HG03565 (cell line): ENCODE data around the gene MAPK14.

ENCODE experiments used
- ATAC-seq: cut with Tn5 transposase; IDR thresholded peaks from one replicate; pipeline ENCODE4 v1.9.1; 2021; ENCODE audit warnings: mild to moderate bottlenecking, moderate library complexity; ENCODE audit not compliant: unreplicated experiment

Gene MAPK14

DNA sequence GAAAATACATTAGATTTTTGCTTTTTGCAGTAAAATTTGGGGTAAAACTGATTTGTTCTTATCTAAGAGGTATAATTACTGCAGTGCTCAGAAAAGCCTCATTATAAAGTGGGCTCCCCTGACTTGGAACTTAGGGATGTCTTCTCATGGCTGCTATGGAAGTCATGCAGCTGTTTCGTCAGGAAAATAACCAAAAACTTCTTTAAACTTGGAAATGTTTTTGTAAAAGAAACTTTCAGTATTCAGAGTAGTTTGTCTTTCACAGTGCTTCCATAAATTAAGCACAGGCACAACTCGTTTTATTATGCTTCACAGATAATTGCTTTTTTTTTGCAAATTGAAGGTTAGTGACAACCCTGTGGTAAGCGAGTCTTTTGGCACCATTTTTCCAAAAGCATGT, 6.8 kb downstream of the MAPK14 start:
- no peak for ATAC-seq

DNA sequence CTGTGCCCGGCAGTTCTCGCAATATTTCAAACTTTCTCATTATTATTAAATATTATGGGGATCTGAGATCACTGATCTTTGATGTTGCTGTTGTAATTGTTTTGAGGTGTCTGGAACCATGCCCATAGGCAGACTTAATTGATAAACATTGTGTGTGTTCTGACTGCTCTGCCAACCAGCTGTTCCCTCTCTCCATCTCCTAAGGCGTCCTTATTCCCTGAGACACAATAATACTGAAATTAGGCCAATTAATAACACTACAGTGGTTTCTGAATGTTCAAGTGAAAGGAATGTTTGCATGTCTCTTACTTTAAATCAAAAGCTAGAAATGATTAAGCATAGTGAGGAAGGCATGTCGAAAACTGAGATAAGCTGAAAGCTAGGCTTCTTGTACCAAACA, 7.6 kb downstream of the MAPK14 start:
- ATAC-seq = no peak

DNA sequence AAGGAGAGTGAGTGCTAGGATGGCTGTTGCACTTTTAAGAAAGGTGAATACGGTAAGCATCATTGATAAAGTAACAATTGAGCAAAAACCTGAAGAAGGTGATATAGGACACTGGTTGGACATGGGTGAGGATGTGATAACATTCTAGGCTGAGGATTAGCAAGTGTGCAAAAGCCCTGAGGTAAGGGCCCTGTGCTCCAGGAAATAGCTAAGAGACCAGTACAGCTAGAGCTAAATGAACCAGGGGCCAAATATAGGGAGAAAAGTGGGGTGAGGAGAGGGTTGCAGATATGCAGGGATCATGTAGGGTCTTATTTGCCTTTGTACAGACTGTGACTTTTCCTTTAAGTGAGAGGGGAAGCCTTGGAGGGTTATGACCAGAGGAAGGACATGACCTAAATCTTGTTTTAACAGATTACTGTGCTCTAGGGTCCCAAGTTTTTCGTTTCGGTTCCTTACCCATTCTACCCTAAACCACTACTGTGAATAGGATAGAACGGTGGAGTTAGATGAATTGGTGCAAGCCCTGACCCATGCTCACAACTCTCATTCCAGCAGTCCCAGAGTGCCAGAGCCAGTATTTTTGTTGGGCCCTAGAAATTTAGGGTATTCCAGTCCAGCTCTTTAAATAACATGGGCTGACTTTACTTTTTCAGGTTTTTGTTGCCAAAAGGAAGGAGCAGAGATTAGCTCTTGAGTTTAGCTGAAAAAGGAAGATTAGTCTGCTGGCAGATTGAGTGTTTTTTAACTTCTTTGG, 10.7 kb downstream of the MAPK14 start:
- no peak for ATAC-seq

DNA sequence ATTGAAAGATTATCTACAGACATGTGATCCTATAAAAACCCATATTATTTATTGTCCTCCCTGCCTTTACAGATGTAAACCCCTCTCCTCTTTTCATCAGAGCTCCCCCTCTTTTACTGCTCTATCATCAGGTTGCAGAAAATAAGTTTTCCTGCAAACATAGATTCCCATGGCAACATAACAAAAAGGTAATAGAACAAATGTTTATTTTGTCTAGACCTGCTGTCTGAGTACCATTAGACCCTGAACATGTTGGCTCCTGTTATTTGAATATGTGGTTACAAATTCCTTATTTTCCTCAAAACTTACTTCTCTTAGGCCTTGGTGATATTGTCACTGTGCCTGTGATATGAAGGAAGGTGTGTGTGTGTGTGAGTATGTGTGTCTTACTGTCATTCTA, 11.5 kb downstream of the MAPK14 start:
- ATAC-seq = no peak

DNA sequence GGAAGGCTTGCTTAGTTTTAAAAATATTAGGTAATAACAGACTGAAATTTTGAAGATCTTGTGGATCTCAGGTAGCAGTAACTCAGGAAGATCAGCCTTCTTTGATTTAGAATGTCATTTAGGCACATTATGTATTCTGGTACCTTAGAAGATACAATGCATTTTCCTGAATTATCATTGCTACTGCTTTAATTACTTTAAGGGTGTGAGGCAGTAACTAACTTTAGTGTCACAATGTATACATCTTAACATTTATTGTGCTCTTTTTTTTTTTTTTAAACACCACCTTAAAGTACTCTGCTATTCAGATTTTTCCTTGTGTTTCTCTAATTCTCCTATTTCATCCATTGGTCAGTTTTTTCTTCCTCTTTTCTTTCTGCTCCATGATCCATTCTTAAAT, 13.3 kb downstream of the MAPK14 start:
- no peak for ATAC-seq

DNA sequence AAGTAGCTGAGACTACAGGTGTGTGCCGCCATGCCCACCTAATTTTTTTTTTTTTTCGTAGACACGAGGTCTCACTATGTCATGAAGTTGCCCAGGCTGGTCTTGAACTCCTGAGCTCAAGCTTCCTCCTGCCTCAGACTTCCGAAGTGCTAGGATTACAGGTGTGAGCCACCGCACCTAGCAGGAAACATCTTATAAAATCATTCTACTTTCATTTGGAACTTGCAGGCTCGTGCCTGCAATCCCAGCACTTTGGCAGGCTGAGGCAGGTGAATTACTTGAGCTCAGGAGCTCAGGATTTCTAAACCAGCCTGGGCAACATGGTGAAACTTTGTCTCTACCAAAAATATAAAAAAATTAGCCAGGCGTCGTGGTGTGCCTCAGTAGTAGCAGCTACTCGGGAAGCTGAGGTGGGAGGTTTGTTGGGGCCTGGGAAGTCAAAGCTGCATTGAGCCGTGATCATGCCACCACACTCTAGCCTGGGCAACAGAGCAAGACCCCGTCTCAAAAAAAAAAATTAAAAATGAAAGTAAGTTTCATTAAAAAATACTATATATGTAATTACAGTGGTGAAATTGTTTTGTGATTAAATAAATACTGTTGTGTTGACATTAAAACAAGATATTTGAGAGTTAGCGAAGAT, 15.1 kb downstream of the MAPK14 start:
- no peak for ATAC-seq

DNA sequence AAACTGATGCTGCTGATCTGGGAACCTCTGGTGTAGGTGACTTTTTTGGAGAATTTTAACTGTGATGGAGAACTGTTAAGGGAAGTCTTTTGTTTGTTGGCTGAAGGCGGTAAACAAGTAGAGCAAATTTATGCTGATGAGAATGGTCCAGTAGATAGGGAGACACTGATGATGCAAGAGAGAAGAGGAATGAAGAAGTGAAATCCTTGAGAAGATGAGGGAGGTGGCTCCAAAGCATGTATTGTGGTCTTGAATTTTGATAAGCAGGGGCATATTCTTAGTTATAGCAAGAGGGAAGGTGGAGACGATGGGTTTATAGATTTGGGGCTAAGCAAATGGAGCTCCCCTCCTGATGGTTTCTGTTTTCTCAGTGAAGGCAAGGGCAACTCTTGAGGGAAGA, 22.0 kb downstream of the MAPK14 start:
- no peak for ATAC-seq

DNA sequence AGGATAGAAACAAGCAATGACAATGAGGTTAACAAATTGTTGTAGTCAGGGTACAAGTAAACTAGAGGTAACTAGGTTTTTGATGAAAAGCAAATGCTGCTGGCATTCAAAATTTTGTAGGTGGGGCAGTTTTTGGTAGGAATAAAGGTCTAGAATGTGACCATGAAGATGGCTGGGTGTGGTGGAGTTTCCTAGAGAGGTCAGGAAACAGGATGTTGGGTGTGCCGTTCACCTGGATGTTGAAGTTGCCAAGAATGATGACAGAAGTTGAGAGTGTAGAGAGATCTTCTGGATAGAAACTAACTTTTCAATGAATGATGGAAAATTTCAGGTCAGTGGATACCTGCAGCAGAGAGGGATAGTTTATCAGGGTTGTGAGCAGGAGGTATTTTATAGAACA, 22.7 kb downstream of the MAPK14 start:
- ATAC-seq = no peak

DNA sequence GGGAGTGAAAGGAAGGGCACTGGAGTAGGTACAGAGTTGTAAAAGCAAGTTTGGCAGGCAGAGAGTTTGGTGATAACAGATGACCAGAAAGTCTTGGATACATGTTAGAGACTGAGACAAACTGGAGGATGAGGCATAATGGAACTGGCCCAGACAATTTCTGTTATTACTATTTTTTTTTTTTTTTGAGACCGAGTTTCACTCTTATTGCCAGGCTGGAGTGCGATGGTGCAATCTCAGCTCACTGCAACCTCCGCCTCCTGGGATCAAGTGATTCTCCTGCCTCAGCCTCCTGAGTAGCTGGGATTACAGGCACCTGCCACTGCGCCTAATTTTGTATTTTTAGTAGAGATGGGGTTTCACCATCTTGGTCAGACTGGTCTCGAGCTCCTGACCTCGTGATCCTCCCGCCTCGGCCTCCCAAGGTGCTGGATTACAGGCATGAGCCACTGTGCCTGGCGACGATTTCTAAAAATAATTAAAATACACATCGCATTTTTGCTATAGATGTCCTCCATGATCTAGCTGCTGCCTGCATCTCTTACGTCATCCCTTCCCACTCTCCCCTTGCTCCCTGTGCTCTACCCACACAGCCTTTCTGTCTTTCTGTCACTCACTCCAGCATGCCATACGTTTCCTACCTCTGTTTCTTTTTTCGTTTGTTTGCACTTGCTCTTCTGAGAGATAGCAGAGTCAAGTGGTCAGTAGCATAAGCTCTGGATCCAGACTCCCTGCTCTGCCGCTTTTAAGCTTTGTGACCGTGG, 23.5 kb downstream of the MAPK14 start:
- ATAC-seq = no peak

DNA sequence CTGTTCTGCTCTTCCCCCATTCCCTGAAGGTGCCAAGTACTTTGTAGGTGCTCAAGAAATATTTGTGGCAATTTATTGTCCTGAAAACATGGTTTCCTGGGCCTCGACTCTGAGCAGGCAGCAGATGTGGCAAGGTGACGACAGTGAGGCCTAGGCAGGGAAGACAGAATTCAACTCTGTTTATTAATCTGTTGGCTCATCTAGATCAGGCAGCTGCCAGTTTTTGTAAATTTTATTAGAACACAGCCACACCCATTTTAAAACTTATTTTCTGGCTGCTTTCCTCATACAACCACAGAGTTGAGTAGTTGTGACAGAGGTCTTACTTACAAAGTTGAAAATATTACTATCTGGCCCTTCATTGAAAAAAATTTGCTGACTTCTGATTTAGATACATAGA, 24.5 kb downstream of the MAPK14 start:
- ATAC-seq = no peak

DNA sequence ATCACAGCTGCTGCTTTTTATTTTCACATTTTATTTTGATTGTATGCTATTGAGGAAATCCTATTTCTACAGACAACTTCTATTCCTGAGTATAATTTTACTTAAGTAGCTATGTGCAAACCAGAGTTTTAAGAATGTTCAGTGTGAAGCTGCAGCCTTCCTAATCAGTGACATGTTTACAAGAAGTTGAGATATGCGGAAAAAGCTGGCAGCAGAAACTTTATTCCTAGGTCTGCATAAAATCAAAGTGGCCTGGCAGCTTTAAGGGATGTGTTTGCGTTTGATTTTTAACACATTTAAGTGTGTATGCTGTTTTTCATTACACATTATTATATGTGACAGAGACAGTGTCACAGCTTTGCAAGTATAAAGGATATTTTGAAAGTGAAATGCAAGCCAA, 26.3 kb downstream of the MAPK14 start:
- ATAC-seq = no peak

DNA sequence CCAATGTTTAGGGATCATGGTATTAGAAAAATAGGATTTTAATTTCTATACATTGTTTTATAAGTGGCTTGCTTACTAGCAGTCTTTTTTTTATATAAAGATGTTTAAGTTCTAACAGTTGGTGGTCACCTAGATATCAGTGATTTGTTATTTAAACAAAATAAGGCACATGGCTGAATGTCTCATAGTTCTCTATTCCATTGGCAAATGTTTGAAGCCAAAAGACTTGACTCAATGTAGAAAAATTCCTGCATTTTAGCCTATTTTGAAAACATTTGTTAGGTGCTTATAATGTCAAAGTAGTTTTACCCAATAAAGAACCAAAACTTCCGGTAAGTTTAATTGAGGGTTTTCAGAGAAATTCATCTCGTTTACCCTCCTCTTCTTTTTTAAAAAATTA, 26.8 kb downstream of the MAPK14 start:
- ATAC-seq = no peak

DNA sequence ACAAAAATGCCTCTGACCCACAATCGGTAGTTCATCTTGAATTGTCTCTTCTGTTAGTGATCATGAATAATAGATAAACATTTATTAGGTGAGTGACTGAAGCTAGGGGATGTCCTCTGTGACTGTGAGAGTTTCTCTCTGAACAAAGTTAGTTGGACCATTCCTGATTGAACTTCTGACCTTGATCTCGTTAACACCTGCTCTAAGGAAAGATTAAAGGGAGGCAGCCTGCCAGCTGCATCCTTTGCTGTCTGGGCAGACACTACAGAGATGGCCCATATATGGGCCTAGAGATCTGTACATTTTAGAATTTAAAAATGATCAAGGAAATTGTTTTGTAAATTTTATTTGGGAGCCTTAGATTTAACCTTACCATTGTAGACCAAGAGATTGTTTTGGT, 27.3 kb downstream of the MAPK14 start:
- ATAC-seq = no peak

DNA sequence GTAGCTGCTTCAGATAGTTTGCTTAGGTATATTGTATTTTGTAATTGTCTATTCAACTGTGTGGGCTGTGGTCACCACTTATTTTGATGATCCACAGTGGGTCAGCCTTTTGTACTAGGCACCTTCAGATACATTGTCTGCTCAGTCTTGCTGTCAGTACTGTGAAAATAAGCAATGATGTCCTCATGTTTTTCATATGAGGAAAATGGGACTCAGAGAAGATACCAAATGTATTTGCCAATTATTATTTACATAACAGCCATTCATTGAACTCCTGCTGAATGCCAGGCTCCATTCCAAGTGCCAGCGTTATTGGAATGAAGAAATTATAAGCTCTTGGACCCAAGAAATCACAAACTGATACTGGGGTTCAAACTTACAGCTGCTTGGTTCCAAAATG, 28.6 kb downstream of the MAPK14 start:
- no peak for ATAC-seq

DNA sequence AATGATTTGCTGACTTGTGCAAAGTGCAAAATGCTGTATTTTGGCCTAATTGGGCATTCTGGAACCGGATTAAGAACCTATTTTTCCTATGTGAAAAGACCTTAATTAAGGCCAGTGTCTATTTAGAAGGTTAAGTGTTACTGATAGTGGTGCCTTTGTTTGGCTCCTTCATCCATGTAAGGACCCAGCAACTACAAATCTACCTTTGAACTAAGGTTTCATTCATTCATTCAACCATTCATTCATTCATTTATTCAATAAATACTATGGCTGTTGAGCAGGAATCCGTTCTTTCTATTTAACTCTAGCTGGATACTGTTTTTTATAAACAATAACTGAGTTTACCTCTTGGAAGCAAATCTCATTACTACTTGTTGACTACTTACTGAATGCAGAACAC, 33.6 kb downstream of the MAPK14 start:
- ATAC-seq = no peak

DNA sequence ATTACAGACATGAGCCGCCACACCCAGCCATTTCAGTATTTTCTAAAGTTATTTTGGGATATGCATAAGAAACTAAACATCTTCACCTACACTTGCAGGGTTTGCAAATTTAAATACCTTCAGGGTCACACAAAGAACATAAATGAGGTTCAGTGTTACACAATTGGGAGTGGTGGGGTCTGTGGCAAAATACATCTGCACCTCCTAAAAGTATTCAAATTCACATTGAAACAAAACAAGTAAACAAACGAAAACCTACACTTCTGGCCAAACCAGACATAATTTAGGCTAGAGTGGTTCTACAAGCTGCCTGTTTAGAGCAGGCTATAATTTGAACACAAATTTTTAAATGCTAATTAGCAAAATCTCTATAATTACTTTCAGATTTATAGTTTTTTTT, 34.6 kb downstream of the MAPK14 start:
- ATAC-seq = no peak

DNA sequence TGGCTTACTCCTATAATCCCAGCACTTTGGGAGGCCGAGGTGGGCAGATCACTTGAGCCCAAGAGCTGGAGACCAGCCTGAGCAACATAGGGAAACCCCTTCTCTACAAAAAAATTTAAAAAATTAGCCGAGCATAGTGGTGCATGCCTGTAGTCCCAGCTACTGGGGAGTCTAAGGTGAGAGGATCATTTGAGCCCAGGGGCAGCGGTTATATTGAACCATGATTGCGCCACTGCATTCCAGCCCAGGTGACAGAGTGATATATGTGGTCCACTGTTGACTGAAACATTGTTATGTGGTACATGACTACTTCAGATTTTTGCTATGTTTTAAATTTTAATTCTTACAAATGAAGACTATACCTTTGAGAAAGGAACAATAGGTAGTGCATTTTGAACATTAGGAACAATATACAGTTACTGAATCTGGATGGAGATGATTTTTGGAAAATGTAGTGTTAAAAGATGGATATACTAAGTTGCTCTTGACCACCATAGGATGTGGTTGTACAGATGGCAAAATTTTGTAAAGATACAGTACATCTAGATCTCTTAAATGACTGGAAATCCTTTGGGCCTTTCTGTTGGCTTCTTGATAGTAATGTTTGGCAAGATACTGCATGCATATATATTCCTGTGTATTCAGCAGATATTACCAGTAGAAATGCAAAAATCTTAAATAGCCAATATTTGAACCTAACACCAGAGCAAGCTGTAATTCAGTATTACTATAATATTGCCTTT, 35.9 kb downstream of the MAPK14 start:
- no peak for ATAC-seq

DNA sequence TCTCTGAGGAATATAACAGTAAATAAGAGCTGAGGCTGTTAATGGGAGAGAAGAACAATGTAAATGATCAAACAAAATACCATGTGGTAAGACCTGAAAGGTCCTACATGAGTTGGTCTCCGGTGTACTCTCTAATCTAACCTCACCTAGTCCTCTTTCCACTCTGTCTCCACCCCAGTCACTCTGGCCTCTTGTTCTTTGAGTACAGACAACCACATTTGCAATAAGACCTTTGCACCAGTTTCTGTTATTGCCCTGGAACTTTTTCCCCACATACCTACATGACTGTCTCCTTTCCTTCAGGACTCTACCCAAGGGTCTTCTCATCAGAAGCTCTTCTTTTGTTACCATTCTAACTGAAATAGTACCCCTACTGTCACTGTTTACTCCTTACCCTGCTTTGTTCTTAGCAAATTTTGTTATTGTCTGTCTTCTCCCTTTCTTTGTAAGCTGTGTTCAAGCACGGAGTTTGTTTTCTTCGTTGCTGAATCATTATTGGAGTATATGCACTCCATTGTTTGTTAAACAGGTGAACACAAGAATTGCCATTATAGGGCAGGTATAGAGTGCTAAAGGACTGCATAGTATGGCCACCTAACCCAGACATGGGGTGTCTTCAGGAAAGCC, 37.3 kb downstream of the MAPK14 start:
- no peak for ATAC-seq

DNA sequence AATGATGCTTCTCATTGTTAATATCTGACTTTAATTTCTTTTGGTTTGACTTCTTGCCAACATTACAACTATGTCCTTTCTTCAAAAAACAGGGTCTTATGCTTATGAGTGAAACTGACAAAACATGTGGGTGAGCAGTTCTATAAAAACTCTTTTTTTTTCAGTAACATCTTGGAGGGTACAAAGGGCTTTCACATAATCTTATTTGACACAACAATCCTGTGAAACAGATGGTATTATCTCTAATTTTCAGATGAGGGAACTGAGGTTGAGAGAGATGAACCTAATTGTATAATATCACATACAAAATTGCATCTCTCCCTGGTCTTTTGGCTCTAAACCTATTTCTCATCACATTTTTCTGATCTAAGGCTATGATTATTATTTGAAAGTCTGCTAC, 38.3 kb downstream of the MAPK14 start:
- ATAC-seq = no peak

DNA sequence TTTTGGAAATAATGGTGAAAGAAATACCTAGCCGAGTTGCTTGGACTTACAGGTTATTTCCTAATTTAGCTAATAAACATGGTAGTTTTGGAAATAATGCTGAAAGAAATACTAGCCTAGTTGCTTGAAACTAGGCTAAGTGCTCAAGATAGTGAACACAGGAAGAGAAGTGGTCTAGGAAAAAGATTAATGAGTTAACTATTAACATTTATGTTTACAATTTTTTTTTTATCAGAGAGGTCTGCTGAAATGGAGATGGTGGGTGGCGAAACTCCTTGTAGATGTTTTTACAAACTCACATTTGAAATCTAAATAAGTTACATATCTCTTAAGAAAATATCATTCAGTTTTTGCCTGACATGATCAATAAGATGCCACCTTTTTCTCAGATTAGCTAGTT, 39.2 kb downstream of the MAPK14 start:
- no peak for ATAC-seq
